Lower lobe of right lung (tissue), 2 donors: ENCODE data around the gene CUL3. TPM values are rescaled to one million over a fixed set of nuclear protein-coding genes. Genes with fewer than 3 reads are reported as not detected.

ENCODE experiments used
- ATAC-seq, 2 donors: fragments of 200-7000 bp; cut with Tn5 transposase; one replicate each; pipeline ENCODE4 v1.9.1; 2020 to 2022; ENCODE audit warnings: mild to moderate bottlenecking in 2 of 2, moderate library complexity in 2 of 2
- DNase-seq: peaks from one replicate; pipeline ENCODE4 v3.0.0-alpha.2; 2020
- H3K27ac ChIP-seq: fragments of 200-600 bp; one replicate; pipeline ENCODE4 v1.8.0; 2022
- H3K27me3 ChIP-seq: fragments of 200-600 bp; one replicate; pipeline ENCODE4 v1.8.0; 2022; ENCODE audit warnings: low read depth
- H3K36me3 ChIP-seq: fragments of 200-600 bp; one replicate; pipeline ENCODE4 v1.8.0; 2022; ENCODE audit warnings: mild to moderate bottlenecking
- H3K4me1 ChIP-seq: fragments of 200-600 bp; one replicate; pipeline ENCODE4 v1.8.0; 2022
- H3K4me3 ChIP-seq: fragments of 200-600 bp; one replicate; pipeline ENCODE4 v1.8.0; 2022; ENCODE audit warnings: mild to moderate bottlenecking
- H3K9me3 ChIP-seq: fragments of 200-600 bp; one replicate; pipeline ENCODE4 v1.8.0; 2022
- CTCF ChIP-seq: fragments of 200-600 bp; IDR thresholded peaks from one replicate; pipeline ENCODE4 v1.8.0; 2022; ENCODE audit warnings: antibody characterized with exemption, mild to moderate bottlenecking
- intact Hi-C: fragments of 100-400 bp; cut with DNase I; formaldehyde crosslinking; loops from one replicate; pipeline ENCODE4 v1.11.0; 2022
- total RNA-seq: library from RNA; stranded (reverse); fragmentation: NEBNext Ultra II Directional; extraction: Animal tissue kit (Norgen Biotek cat#: 25700); gene quantifications from one replicate; pipeline ENCODE4 v1.2.1, GENCODE V29; 2021
- donor health status: DM: no; HTN: yes; CAD: no; lungs with severe emphysema.

The CUL3 gene
- total RNA-seq, 1 donor from 2014 or later, result 79.2 TPM

- no peak for ATAC-seq
Observed at GRCh38 chr2:224479826-224480225, 105.3 kb downstream of the CUL3 start.

GRCh38 chr2:224472827-224473226 lies 112.3 kb downstream of the CUL3 start:
- Histone ChIP-seq H3K4me3 (no peak overlapping the region), H3K4me1 (no peaks in the 10 kb centered on the region), H3K27me3 (no peaks in the 10 kb centered on the region), H3K36me3 (peaks cover 56% of the 10 kb centered on the region), H3K27ac (no peak overlapping the region), H3K9me3 (no peaks in the 10 kb centered on the region)
- DNase-seq (no peak), ATAC-seq (no peak)
- no peak for TF ChIP-seq CTCF
- intact Hi-C loops, result no loop called here

More at GRCh38 chr2:224479826-224480225, 105.3 kb downstream of the CUL3 start:
- no peak for DNase-seq
- H3K27me3 ChIP-seq, result no peaks in the 10 kb centered on the region
- no peak overlapping the region for H3K27ac ChIP-seq
- intact Hi-C loops, result no loop called here
- H3K36me3 ChIP-seq, result peaks cover 52% of the 10 kb centered on the region
- no peak for TF ChIP-seq CTCF
- H3K4me3 ChIP-seq, result no peak overlapping the region
- peaks cover 3% of the 10 kb centered on the region for H3K4me1 ChIP-seq
- H3K9me3 ChIP-seq, result no peaks in the 10 kb centered on the region

- ATAC-seq (no peak), DNase-seq (no peak)
- Histone ChIP-seq H3K9me3 (no peaks in the 10 kb centered on the region), H3K27me3 (no peaks in the 10 kb centered on the region), H3K4me3 (no peak overlapping the region), H3K36me3 (peaks cover 49% of the 10 kb centered on the region), H3K4me1 (no peaks in the 10 kb centered on the region), H3K27ac (no peak overlapping the region)
- no peak for TF ChIP-seq CTCF
- intact Hi-C loops, result no loop called here
Observed at GRCh38 chr2:224472137-224472536, 113.0 kb downstream of the CUL3 start.

GRCh38 chr2:224469374-224469964 lies 115.7 kb downstream of the CUL3 start:
- Histone ChIP-seq H3K9me3 (no peaks in the 10 kb centered on the region), H3K27ac (no peak overlapping the region), H3K27me3 (no peaks in the 10 kb centered on the region), H3K4me1 (no peaks in the 10 kb centered on the region), H3K4me3 (no peak overlapping the region), H3K36me3 (peaks cover 23% of the 10 kb centered on the region)
- ATAC-seq, result no peak
- intact Hi-C loops, result no loop called here
- DNase-seq, result no peak
- no peak for TF ChIP-seq CTCF

GRCh38 chr2:224466304-224466895 lies 118.8 kb downstream of the CUL3 start:
- intact Hi-C loops, result no loop called here
- DNase-seq, result no peak
- no peaks in the 10 kb centered on the region for H3K4me1 ChIP-seq
- no peak for ATAC-seq
- no peaks in the 10 kb centered on the region for H3K36me3 ChIP-seq
- H3K27me3 ChIP-seq, result no peaks in the 10 kb centered on the region
- H3K9me3 ChIP-seq, result no peaks in the 10 kb centered on the region
- no peak overlapping the region for H3K4me3 ChIP-seq
- H3K27ac ChIP-seq, result no peak overlapping the region
- TF ChIP-seq CTCF, result no peak
